ENCODE measurements around the gene KRT86.
"Not testable (repeated sequence)": the region's sequence is repeated elsewhere in the genome, so short reads cannot be mapped to it uniquely, and the experiment has no call there.

Gene KRT86

GRCh38 chr12:52336641-52337040 is 62.2 kb downstream of the KRT86 start:
- no peak for DNase-seq (ENCODE audit: low read depth)

GRCh38 chr12:52337054-52337453 is 62.6 kb downstream of the KRT86 start:
- DNase-seq (ENCODE audit: low read depth) = no peak

- DNase-seq (ENCODE audit: low read depth) = no peak
Measured at GRCh38 chr12:52338241-52338960, 64.0 kb downstream of the KRT86 start.

- no peak for DNase-seq (ENCODE audit: low read depth)
Measured at GRCh38 chr12:52341066-52341580, 66.7 kb downstream of the KRT86 start.

GRCh38 chr12:52342781-52343490 is 68.5 kb downstream of the KRT86 start:
- DNase-seq (ENCODE audit: low read depth) = no peak

GRCh38 chr12:52343550-52343949 is 69.1 kb downstream of the KRT86 start:
- DNase-seq (ENCODE audit: low read depth) = no peak

- DNase-seq (ENCODE audit: low read depth) = no peak
Measured at GRCh38 chr12:52344111-52344510, 69.7 kb downstream of the KRT86 start.

GRCh38 chr12:52345041-52345440 is 70.6 kb downstream of the KRT86 start:
- not testable (repeated sequence) for DNase-seq (ENCODE audit: low read depth)

- DNase-seq (ENCODE audit: low read depth) = no peak
Measured at GRCh38 chr12:52346593-52346992, 72.1 kb downstream of the KRT86 start.

- DNase-seq (ENCODE audit: low read depth) = no peak
Measured at GRCh38 chr12:52347016-52347415, 72.6 kb downstream of the KRT86 start.

- DNase-seq (ENCODE audit: low read depth) = no peak
Measured at GRCh38 chr12:52347551-52348510, 73.4 kb downstream of the KRT86 start.

GRCh38 chr12:52349196-52349595 is 74.8 kb downstream of the KRT86 start:
- no peak for DNase-seq (ENCODE audit: low read depth)

GRCh38 chr12:52350021-52350620 is 75.7 kb downstream of the KRT86 start:
- DNase-seq (ENCODE audit: low read depth) = no peak

GRCh38 chr12:52350786-52351185 is 76.3 kb downstream of the KRT86 start:
- no peak for DNase-seq (ENCODE audit: low read depth)

- no peak for DNase-seq (ENCODE audit: low read depth)
Measured at GRCh38 chr12:52351196-52352059, 77.0 kb downstream of the KRT86 start.

- no peak for DNase-seq (ENCODE audit: low read depth)
Measured at GRCh38 chr12:52352951-52353350, 78.5 kb downstream of the KRT86 start.

GRCh38 chr12:52353766-52354165 is 79.3 kb downstream of the KRT86 start:
- DNase-seq (ENCODE audit: low read depth) = no peak

- no peak for DNase-seq (ENCODE audit: low read depth)
Measured at GRCh38 chr12:52354200-52354599, 79.8 kb downstream of the KRT86 start.

GRCh38 chr12:52355176-52355575 is 80.7 kb downstream of the KRT86 start:
- DNase-seq (ENCODE audit: low read depth) = no peak

- DNase-seq (ENCODE audit: low read depth) = no peak
Measured at GRCh38 chr12:52356031-52356761, 81.8 kb downstream of the KRT86 start.

Data from HS-27A (cell line).